GM23338 (cell line): ENCODE results near the gene BICD2. TPM values are rescaled to one million over a fixed set of nuclear protein-coding genes. Genes with fewer than 3 reads are reported as not detected.

ENCODE experiments used
- ATAC-seq: fragments of 200-7000 bp; cut with Tn5 transposase; 3 replicates; pipeline ENCODE4 v1.9.1; 2020
- DNase-seq: peaks from one replicate; pipeline ENCODE4 v3.0.0-alpha.2; 2015; ENCODE audit warnings: low spot score
- H2AFZ ChIP-seq: fragments of 200-600 bp; sonication (generic); 2 replicates; pipeline ENCODE4 v1.8.0; 2016; ENCODE audit warnings: antibody characterized with exemption, mild to moderate bottlenecking, moderate library complexity
- H3F3A ChIP-seq: fragments of 200-600 bp; sonication (generic); replicated peaks from 2 replicates; pipeline ENCODE4 v1.8.0; 2017; ENCODE audit warnings: antibody characterized with exemption, mixed run types, low read depth
- H3K27ac ChIP-seq: fragments of 200-600 bp; sonication (generic); 2 replicates; pipeline ENCODE4 v1.6.1; 2016; ENCODE audit warnings: low read depth
- H3K27me3 ChIP-seq: fragments of 200-600 bp; sonication (generic); 2 replicates; pipeline ENCODE4 v1.8.0; 2016; ENCODE audit warnings: mild to moderate bottlenecking, mixed run types, moderate library complexity; ENCODE audit not compliant: insufficient read depth
- H3K36me3 ChIP-seq: fragments of 200-600 bp; sonication (generic); 2 replicates; pipeline ENCODE4 v1.8.0; 2016; ENCODE audit warnings: mild to moderate bottlenecking; ENCODE audit not compliant: insufficient read depth
- H3K4me1 ChIP-seq: fragments of 200-600 bp; sonication (generic); 2 replicates; pipeline ENCODE4 v1.8.0; 2016; ENCODE audit warnings: mild to moderate bottlenecking, moderate library complexity; ENCODE audit not compliant: insufficient read depth
- H3K4me2 ChIP-seq: fragments of 200-600 bp; sonication (generic); 2 replicates; pipeline ENCODE4 v1.7.1; 2017; ENCODE audit warnings: mixed run types
- H3K4me3 ChIP-seq: fragments of 200-600 bp; sonication (generic); 2 replicates; pipeline ENCODE4 v1.6.1; 2016; ENCODE audit warnings: mixed run types
- H3K79me2 ChIP-seq: fragments of 200-600 bp; sonication (generic); replicated peaks from 2 replicates; pipeline ENCODE4 v1.8.0; 2017; ENCODE audit warnings: mild to moderate bottlenecking; ENCODE audit not compliant: insufficient read depth
- H3K9me2 ChIP-seq: fragments of 200-600 bp; sonication (generic); 2 replicates; pipeline ENCODE4 v1.8.0; 2017; ENCODE audit not compliant: insufficient read depth
- H4K20me1 ChIP-seq: fragments of 200-600 bp; sonication (generic); replicated peaks from 2 replicates; pipeline ENCODE4 v1.8.0; 2017; ENCODE audit warnings: mild to moderate bottlenecking; ENCODE audit not compliant: insufficient read depth
- H3K27ac Mint-ChIP-seq: 2 replicates; pipeline ENCODE4 v1.8.0; 2020; ENCODE audit warnings: inconsistent platforms, mild to moderate bottlenecking, moderate library complexity, mixed read lengths
- H3K27me3 Mint-ChIP-seq: 3 replicates; pipeline ENCODE4 v1.8.0; 2022; ENCODE audit warnings: low read depth, mild to moderate bottlenecking, moderate library complexity, mixed read lengths, inconsistent platforms; ENCODE audit not compliant: insufficient read depth, poor library complexity
- H3K36me3 Mint-ChIP-seq: 3 replicates; pipeline ENCODE4 v1.8.0; 2021; ENCODE audit warnings: low read depth, mild to moderate bottlenecking, inconsistent platforms, moderate library complexity, mixed read lengths
- H3K4me1 Mint-ChIP-seq: 3 replicates; pipeline ENCODE4 v1.8.0; 2020; ENCODE audit warnings: mild to moderate bottlenecking, inconsistent platforms, mixed read lengths
- H3K4me3 Mint-ChIP-seq: 3 replicates; pipeline ENCODE4 v1.8.0; 2021; ENCODE audit warnings: moderate library complexity, mild to moderate bottlenecking, inconsistent platforms, mixed read lengths
- H3K9me3 Mint-ChIP-seq: 3 replicates; pipeline ENCODE4 v1.8.0; 2020; ENCODE audit warnings: moderate library complexity, mild to moderate bottlenecking, inconsistent platforms, mixed read lengths
- CTCF ChIP-seq, 2 experiments: fragments of 200-600 bp in 1 of 2; sonication (generic) in 1 of 2; conservative IDR thresholded peaks; 2 replicates each; pipeline versions ENCODE4 v1.5.1 to v1.6.1; 2016 to 2017; ENCODE audit warnings: antibody characterized with exemption in 2 of 2, low read depth in 2 of 2, mild to moderate bottlenecking in 2 of 2, moderate library complexity in 1 of 2
- ETS1 ChIP-seq: IDR thresholded peaks from 2 replicates; pipeline ENCODE4 v1.6.1; 2016; ENCODE audit warnings: antibody characterized with exemption
- EZH2phosphoT487 ChIP-seq: fragments of 200-600 bp; sonication (generic); IDR thresholded peaks from one replicate; pipeline ENCODE4 v1.8.1; 2018; ENCODE audit warnings: antibody characterized with exemption; ENCODE audit not compliant: unreplicated experiment
- JUNB ChIP-seq: IDR thresholded peaks from one replicate; pipeline ENCODE4 v1.6.1; 2016; ENCODE audit warnings: antibody characterized with exemption; ENCODE audit not compliant: unreplicated experiment
- NANOG ChIP-seq: IDR thresholded peaks from 2 replicates; pipeline ENCODE4 v1.6.1; 2016; ENCODE audit warnings: antibody characterized with exemption, borderline replicate concordance
- ZNF114 ChIP-seq: fragments of 250-450 bp; sonication (Bioruptor Pico); IDR thresholded peaks from 2 replicates; pipeline ENCODE4 v1.5.0; 2020; ENCODE audit warnings: mild to moderate bottlenecking, moderate library complexity
- polyA plus RNA-seq: library from polyadenylated mRNA; unstranded; fragments of >200 nt; fragmentation: Nextera tagmentation; extraction: Ambion mirVana; gene quantifications from 2 replicates; pipeline ENCODE4 v1.2.1, GENCODE V29; 2016
- total RNA-seq: library from RNA; depleted of rRNA; stranded (reverse); fragments of >200 nt; shearing (Covaris generic); gene quantifications from 2 replicates; pipeline ENCODE4 v1.2.3, GENCODE V29; 2014
- TF ChIP-seq, protein P1 (sequence below): fragments of 250-450 bp; sonication (Bioruptor Pico); IDR thresholded peaks from 2 replicates; pipeline ENCODE4 v1.5.0; 2020; ENCODE audit warnings: mild to moderate bottlenecking, moderate library complexity

Gene BICD2
- total and polyA plus RNA-seq, 2 experiments from 2014 or later: 8.7 to 34.3 TPM

- TF ChIP-seq, protein P1, sequence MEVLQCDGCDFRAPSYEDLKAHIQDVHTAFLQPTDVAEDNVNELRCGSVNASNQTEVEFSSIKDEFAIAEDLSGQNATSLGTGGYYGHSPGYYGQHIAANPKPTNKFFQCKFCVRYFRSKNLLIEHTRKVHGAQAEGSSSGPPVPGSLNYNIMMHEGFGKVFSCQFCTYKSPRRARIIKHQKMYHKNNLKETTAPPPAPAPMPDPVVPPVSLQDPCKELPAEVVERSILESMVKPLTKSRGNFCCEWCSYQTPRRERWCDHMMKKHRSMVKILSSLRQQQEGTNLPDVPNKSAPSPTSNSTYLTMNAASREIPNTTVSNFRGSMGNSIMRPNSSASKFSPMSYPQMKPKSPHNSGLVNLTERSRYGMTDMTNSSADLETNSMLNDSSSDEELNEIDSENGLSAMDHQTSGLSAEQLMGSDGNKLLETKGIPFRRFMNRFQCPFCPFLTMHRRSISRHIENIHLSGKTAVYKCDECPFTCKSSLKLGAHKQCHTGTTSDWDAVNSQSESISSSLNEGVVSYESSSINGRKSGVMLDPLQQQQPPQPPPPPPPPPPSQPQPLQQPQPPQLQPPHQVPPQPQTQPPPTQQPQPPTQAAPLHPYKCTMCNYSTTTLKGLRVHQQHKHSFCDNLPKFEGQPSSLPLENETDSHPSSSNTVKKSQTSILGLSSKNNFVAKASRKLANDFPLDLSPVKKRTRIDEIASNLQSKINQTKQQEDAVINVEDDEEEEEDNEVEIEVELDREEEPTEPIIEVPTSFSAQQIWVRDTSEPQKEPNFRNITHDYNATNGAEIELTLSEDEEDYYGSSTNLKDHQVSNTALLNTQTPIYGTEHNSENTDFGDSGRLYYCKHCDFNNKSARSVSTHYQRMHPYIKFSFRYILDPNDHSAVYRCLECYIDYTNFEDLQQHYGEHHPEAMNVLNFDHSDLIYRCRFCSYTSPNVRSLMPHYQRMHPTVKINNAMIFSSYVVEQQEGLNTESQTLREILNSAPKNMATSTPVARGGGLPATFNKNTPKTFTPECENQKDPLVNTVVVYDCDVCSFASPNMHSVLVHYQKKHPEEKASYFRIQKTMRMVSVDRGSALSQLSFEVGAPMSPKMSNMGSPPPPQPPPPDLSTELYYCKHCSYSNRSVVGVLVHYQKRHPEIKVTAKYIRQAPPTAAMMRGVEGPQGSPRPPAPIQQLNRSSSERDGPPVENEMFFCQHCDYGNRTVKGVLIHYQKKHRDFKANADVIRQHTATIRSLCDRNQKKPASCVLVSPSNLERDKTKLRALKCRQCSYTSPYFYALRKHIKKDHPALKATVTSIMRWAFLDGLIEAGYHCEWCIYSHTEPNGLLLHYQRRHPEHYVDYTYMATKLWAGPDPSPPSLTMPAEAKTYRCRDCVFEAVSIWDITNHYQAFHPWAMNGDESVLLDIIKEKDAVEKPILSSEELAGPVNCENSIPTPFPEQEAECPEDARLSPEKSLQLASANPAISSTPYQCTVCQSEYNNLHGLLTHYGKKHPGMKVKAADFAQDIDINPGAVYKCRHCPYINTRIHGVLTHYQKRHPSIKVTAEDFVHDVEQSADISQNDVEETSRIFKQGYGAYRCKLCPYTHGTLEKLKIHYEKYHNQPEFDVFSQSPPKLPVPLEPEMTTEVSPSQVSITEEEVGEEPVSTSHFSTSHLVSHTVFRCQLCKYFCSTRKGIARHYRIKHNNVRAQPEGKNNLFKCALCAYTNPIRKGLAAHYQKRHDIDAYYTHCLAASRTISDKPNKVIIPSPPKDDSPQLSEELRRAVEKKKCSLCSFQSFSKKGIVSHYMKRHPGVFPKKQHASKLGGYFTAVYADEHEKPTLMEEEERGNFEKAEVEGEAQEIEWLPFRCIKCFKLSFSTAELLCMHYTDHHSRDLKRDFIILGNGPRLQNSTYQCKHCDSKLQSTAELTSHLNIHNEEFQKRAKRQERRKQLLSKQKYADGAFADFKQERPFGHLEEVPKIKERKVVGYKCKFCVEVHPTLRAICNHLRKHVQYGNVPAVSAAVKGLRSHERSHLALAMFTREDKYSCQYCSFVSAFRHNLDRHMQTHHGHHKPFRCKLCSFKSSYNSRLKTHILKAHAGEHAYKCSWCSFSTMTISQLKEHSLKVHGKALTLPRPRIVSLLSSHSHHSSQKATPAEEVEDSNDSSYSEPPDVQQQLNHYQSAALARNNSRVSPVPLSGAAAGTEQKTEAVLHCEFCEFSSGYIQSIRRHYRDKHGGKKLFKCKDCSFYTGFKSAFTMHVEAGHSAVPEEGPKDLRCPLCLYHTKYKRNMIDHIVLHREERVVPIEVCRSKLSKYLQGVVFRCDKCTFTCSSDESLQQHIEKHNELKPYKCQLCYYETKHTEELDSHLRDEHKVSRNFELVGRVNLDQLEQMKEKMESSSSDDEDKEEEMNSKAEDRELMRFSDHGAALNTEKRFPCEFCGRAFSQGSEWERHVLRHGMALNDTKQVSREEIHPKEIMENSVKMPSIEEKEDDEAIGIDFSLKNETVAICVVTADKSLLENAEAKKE (CRISPR knock-in tag): no peak
- TF ChIP-seq ETS1 (no peak), ZNF114 (CRISPR knock-in tag) (no peak)
Observed at GRCh38 chr9:92740969-92741368, 23.7 kb downstream of the BICD2 start (continued).

GRCh38 chr9:92740446-92740961 is 24.1 kb downstream of the BICD2 start:
- Histone ChIP-seq H3K27me3 (no peaks in the 10 kb centered on the region), H3K9me2 (no peaks in the 10 kb centered on the region), H3K27ac (no peak overlapping the region), H3F3A (no peaks in the 10 kb centered on the region), H3K4me2 (no peak overlapping the region), H3K79me2 (peaks cover 97% of the 10 kb centered on the region), H3K4me1 (peaks cover 6% of the 10 kb centered on the region; the same call in 1 of the 2 replicates), H3K4me3 (no peak overlapping the region), H4K20me1 (peaks cover 45% of the 10 kb centered on the region), H2AFZ (no peak overlapping the region), H3K36me3 (no peaks in the 10 kb centered on the region)
- DNase-seq (no peak), ATAC-seq (no peak)
- Mint-ChIP-seq H3K27ac (no peak overlapping the region), H3K36me3 (no peaks in the 10 kb centered on the region), H3K9me3 (no peaks in the 10 kb centered on the region), H3K4me3 (no peak overlapping the region), H3K27me3 (peaks cover 2% of the 10 kb centered on the region), H3K4me1 (peaks cover 50% of the 10 kb centered on the region)
- no peak for TF ChIP-seq CTCF (conservative IDR thresholded peaks at IDR 0.05; ENCODE audit: low read depth in 2 of 2)
- TF ChIP-seq ZNF114 (CRISPR knock-in tag): no peak
- no peak for TF ChIP-seq NANOG
- no peak for TF ChIP-seq JUNB
- TF ChIP-seq EZH2phosphoT487: no peak
